ENCODE results near the gene ZNF385B.

GRCh38 chr2:179642462-179642861 is 218.9 kb downstream of the ZNF385B start:
- no peak for TF ChIP-seq MAX (IDR thresholded peaks at IDR 0.05)
- TF ChIP-seq TAF1 (conservative IDR thresholded peaks at IDR 0.05), result no peak
- TF ChIP-seq CTCF (IDR thresholded peaks at IDR 0.05; ENCODE audit: low read depth, low read length, missing input control), result no peak
- TF ChIP-seq HNF4A (conservative IDR thresholded peaks at IDR 0.05), result no peak
- no peak for TF ChIP-seq JUND (IDR thresholded peaks at IDR 0.05)
- TF ChIP-seq GABPA (IDR thresholded peaks at IDR 0.05 in 1 of 2, conservative IDR thresholded peaks at IDR 0.05 in 1 of 2), result no peak
- no peak for TF ChIP-seq RXRA (IDR thresholded peaks at IDR 0.05)
- no peak for TF ChIP-seq REST (IDR thresholded peaks at IDR 0.05)
- TF ChIP-seq YY1 (IDR thresholded peaks at IDR 0.05), result no peak
- no peak for TF ChIP-seq RAD21 (IDR thresholded peaks at IDR 0.05)
- TF ChIP-seq ZBTB33 (IDR thresholded peaks at IDR 0.05), result no peak
- TF ChIP-seq SP1 (IDR thresholded peaks at IDR 0.05), result no peak
